H1 (cell line): ENCODE data around the gene ARSB. TPM values are rescaled to one million over a fixed set of nuclear protein-coding genes. Genes with fewer than 3 reads are reported as not detected.

Source experiments
- CTCF ChIA-PET: fragments of 300-600 bp; sonication (Branson Sonifier 250); formaldehyde crosslinking; loops from one replicate; lab custom pipeline; 2021; ENCODE audit not compliant: partially characterized antibody; lab: Charles Lee
- POLR2A ChIA-PET: fragments of 300-600 bp; sonication (Branson Sonifier 250); formaldehyde crosslinking; loops from one replicate; lab custom pipeline; 2021; ENCODE audit warnings: inconsistent platforms; ENCODE audit not compliant: partially characterized antibody; lab: Charles Lee
- DNase-seq, 2 experiments: peaks; one replicate each; pipeline versions ENCODE4 v3.0.0 to v3.0.0-alpha.2; 2010 to 2022; ENCODE audit warnings: low spot score in 2 of 2, low read depth in 1 of 2, mixed read lengths in 1 of 2
- FAIRE-seq: peaks from 2 replicates; lab custom pipeline; 2011; peaks lifted over from hg19 to GRCh38; lab: Jason Lieb, UNC
- H2AFZ ChIP-seq: 2 replicates; pipeline ENCODE4 v1.8.1; 2012; ENCODE audit warnings: low read length, inconsistent platforms
- H2AK5ac ChIP-seq: 2 replicates; pipeline ENCODE4 v1.6.1; 2013; ENCODE audit warnings: low read depth, low read length
- H2BK120ac ChIP-seq: replicated peaks from 2 replicates; pipeline ENCODE3; 2013; ENCODE audit warnings: low read depth, low read length, inconsistent platforms
- H2BK12ac ChIP-seq: 2 replicates; pipeline ENCODE4 v1.6.1; 2013; ENCODE audit warnings: low read depth, low read length
- H2BK15ac ChIP-seq: 2 replicates; pipeline ENCODE4 v1.6.1; 2013; ENCODE audit warnings: low read length
- H2BK20ac ChIP-seq: 2 replicates; pipeline ENCODE4 v1.6.1; 2013; ENCODE audit warnings: low read length
- H2BK5ac ChIP-seq: 2 replicates; pipeline ENCODE4 v1.6.1; 2013; ENCODE audit warnings: low read depth, low read length
- H3K14ac ChIP-seq: 2 replicates; pipeline ENCODE4 v1.6.1; 2013; ENCODE audit warnings: inconsistent platforms; ENCODE audit not compliant: insufficient read length
- H3K18ac ChIP-seq: 2 replicates; pipeline ENCODE4 v1.6.1; 2013; ENCODE audit warnings: low read length; ENCODE audit errors: extremely low read depth
- H3K23ac ChIP-seq: 2 replicates; pipeline ENCODE4 v1.6.1; 2013; ENCODE audit warnings: inconsistent platforms; ENCODE audit not compliant: insufficient read length
- H3K23me2 ChIP-seq: 2 replicates; pipeline ENCODE4 v1.6.1; 2013; ENCODE audit warnings: low read depth, low read length
- H3K27ac ChIP-seq: 2 replicates; pipeline ENCODE4 v1.6.1; 2011; ENCODE audit warnings: low read depth, low read length, inconsistent platforms
- H3K27me3 ChIP-seq, 4 experiments: replicated peaks in 1 of 4; 1 replicate in 1 of 4; 2 replicates in 3 of 4; pipeline versions ENCODE4 v1.6.1 to v1.8.1; 2011 to 2013; ENCODE audit warnings: low read length in 3 of 4, mild to moderate bottlenecking in 3 of 4, inconsistent platforms in 2 of 4, mixed read lengths in 2 of 4, moderate library complexity in 1 of 4; ENCODE audit not compliant: control insufficient read depth in 3 of 4, insufficient read depth in 3 of 4; ENCODE audit errors: extremely low read depth in 1 of 4
- H3K36me3 ChIP-seq, 4 experiments: 2 replicates each; pipeline versions ENCODE4 v1.6.1 to v1.8.1; 2011 to 2013; ENCODE audit warnings: mild to moderate bottlenecking in 4 of 4, low read length in 3 of 4, moderate library complexity in 2 of 4, control low read depth in 1 of 4, inconsistent platforms in 1 of 4; ENCODE audit not compliant: insufficient read depth in 4 of 4, control insufficient read depth in 2 of 4
- H3K4ac ChIP-seq: replicated peaks from 2 replicates; pipeline ENCODE3; 2013; ENCODE audit warnings: low read length, low read depth, mixed read lengths, inconsistent platforms; ENCODE audit not compliant: insufficient read length
- H3K4me1 ChIP-seq, 4 experiments: replicated peaks in 1 of 4; 1 replicate in 1 of 4; 2 replicates in 3 of 4; pipeline versions ENCODE4 v1.6.1 to v1.8.1; 2011 to 2013; ENCODE audit warnings: low read length in 3 of 4, inconsistent platforms in 2 of 4, mixed read lengths in 1 of 4; ENCODE audit not compliant: insufficient read depth in 4 of 4, control insufficient read depth in 3 of 4
- H3K4me2 ChIP-seq, 2 experiments: 2 replicates each; pipeline versions ENCODE4 v1.6.1 to v1.8.1; 2011 to 2013; ENCODE audit warnings: low read depth in 2 of 2, low read length in 2 of 2, control low read depth in 1 of 2, inconsistent platforms in 1 of 2, mild to moderate bottlenecking in 1 of 2; ENCODE audit not compliant: insufficient read depth in 1 of 2
- H3K4me3 ChIP-seq, 4 experiments: fragments of 200-600, 300-600 bp in 1 of 4; sonication (generic), shearing (Covaris generic), sonication (Bioruptor Twin) in 1 of 4; 2 replicates each; pipeline versions ENCODE4 v1.5.1 to v1.8.1; 2011 to 2016; ENCODE audit warnings: low read length in 4 of 4, low read depth in 3 of 4, control low read depth in 2 of 4, inconsistent platforms in 2 of 4, mild to moderate bottlenecking in 2 of 4, mixed read lengths in 1 of 4, moderate library complexity in 1 of 4; ENCODE audit not compliant: insufficient read depth in 2 of 4; ENCODE audit errors: extremely low read depth in 1 of 4
- H3K56ac ChIP-seq: replicated peaks from 2 replicates; pipeline ENCODE3; 2013; ENCODE audit warnings: low read depth, mild to moderate bottlenecking, mixed read lengths, low read length, inconsistent platforms; ENCODE audit not compliant: insufficient read length
- H3K79me1 ChIP-seq: 2 replicates; pipeline ENCODE4 v1.6.1; 2013; ENCODE audit warnings: low read depth, low read length, control low read depth
- H3K79me2 ChIP-seq, 2 experiments: 2 replicates each; pipeline versions ENCODE4 v1.6.1 to v1.8.1; 2012 to 2013; ENCODE audit warnings: low read length in 2 of 2, mild to moderate bottlenecking in 2 of 2, inconsistent platforms in 1 of 2; ENCODE audit not compliant: insufficient read depth in 2 of 2, control insufficient read depth in 1 of 2
- H3K9ac ChIP-seq, 4 experiments: replicated peaks in 1 of 4; 1 replicate in 1 of 4; 2 replicates in 3 of 4; pipeline versions ENCODE4 v1.6.1 to v1.8.1; 2011 to 2013; ENCODE audit warnings: low read depth in 3 of 4, low read length in 3 of 4, control low read depth in 2 of 4, mild to moderate bottlenecking in 2 of 4, moderate library complexity in 2 of 4, inconsistent platforms in 1 of 4; ENCODE audit errors: extremely low read depth in 1 of 4
- H3K9me3 ChIP-seq, 2 experiments: 2 replicates each; pipeline versions ENCODE4 v1.6.1 to v1.8.1; 2012 to 2013; ENCODE audit warnings: mild to moderate bottlenecking in 2 of 2, moderate library complexity in 2 of 2, control low read depth in 1 of 2, inconsistent platforms in 1 of 2, low read depth in 1 of 2, low read length in 1 of 2, mixed read lengths in 1 of 2; ENCODE audit not compliant: insufficient read depth in 2 of 2
- H4K20me1 ChIP-seq, 2 experiments: replicated peaks in 1 of 2; 2 replicates each; pipeline versions ENCODE3 to v1.8.1; 2011 to 2013; ENCODE audit warnings: inconsistent platforms in 2 of 2, low read length in 2 of 2, mild to moderate bottlenecking in 1 of 2; ENCODE audit not compliant: insufficient read depth in 2 of 2, control insufficient read depth in 1 of 2
- H4K5ac ChIP-seq: 2 replicates; pipeline ENCODE4 v1.6.1; 2013; ENCODE audit warnings: low read length, low read depth, mixed read lengths, inconsistent platforms; ENCODE audit not compliant: insufficient read length
- H4K8ac ChIP-seq: 2 replicates; pipeline ENCODE4 v1.8.0; 2013; ENCODE audit warnings: mild to moderate bottlenecking, moderate library complexity, low read length, inconsistent platforms; ENCODE audit not compliant: insufficient read depth; ENCODE audit errors: extremely low read depth
- H4K91ac ChIP-seq: replicated peaks from 2 replicates; pipeline ENCODE3; 2013; ENCODE audit warnings: low read length, mixed read lengths, inconsistent platforms; ENCODE audit not compliant: insufficient read length
- BACH1 ChIP-seq: IDR thresholded peaks from 2 replicates; pipeline ENCODE4 v1.6.1; 2012; ENCODE audit warnings: low read length, improper control_type of control experiment
- EGR1 ChIP-seq: IDR thresholded peaks from 2 replicates; pipeline ENCODE4 v1.6.1; 2011; ENCODE audit warnings: low read depth, low read length, borderline replicate concordance
- KDM1A ChIP-seq: fragments of 200-600, 300-600 bp; sonication (generic); IDR thresholded peaks from 2 replicates; pipeline ENCODE4 v1.7.1; 2016; ENCODE audit warnings: mild to moderate bottlenecking, low read length, borderline replicate concordance
- SIN3A ChIP-seq, 2 experiments: IDR thresholded peaks in 1 of 2; conservative IDR thresholded peaks in 1 of 2; 2 replicates each; pipeline ENCODE4 v1.6.1; 2011 to 2012; ENCODE audit warnings: low read length in 2 of 2, improper control_type of control experiment in 1 of 2, low read depth in 1 of 2, mild to moderate bottlenecking in 1 of 2
- SP2 ChIP-seq: IDR thresholded peaks from 2 replicates; pipeline ENCODE4 v1.6.1; 2012; ENCODE audit warnings: mild to moderate bottlenecking, low read length, inconsistent platforms
- TAF7 ChIP-seq: optimal IDR thresholded peaks from 2 replicates; pipeline ENCODE3; 2011; ENCODE audit warnings: low read depth, mild to moderate bottlenecking, inconsistent platforms, low read length, moderate library complexity, borderline replicate concordance
- USF2 ChIP-seq: IDR thresholded peaks from 2 replicates; pipeline ENCODE4 v1.6.1; 2011; ENCODE audit warnings: low read length, improper control_type of control experiment
- WGBS, 2 experiments: shearing (Covaris generic) in 1 of 2; methylation state at CpG; one replicate each; pipeline versions ENCODE4 v1.1.6 to v1.1.7; 2013 to 2015; ENCODE audit warnings: low lambda C conversion rate in 2 of 2, mixed read lengths in 2 of 2, inconsistent platforms in 1 of 2, low coverage in 1 of 2, missing lambda C conversion rate in 1 of 2; ENCODE audit not compliant: insufficient replicate concordance in 2 of 2, insufficient coverage in 1 of 2, insufficient read length in 1 of 2; ENCODE audit errors: extremely low coverage in 1 of 2, missing lambda C conversion rate in 1 of 2; 5-methylcytosine and 5-hydroxymethylcytosine counted together
- polyA plus RNA-seq, 7 experiments: library from polyadenylated mRNA; depleted of rRNA in 3 of 7; stranded (reverse) in 5 of 7; unstranded in 2 of 7; fragments of >200 nt in 5 of 7; fragments of 200-250 nt in 2 of 7; gene quantifications; 1 replicate in 5 of 7; 2 replicates in 1 of 7; 4 replicates in 1 of 7; pipeline versions ENCODE4 v1.2.1 to v1.2.3, GENCODE V29; 2011 to 2013; ENCODE audit warnings: missing spikeins in 2 of 7, mixed read lengths in 2 of 7
- total RNA-seq: library from RNA; stranded (reverse); fragmentation: NEBNext Ultra II Directional; extraction: Animal tissue kit (Norgen Biotek cat#: 25700); gene quantifications from 2 replicates; pipeline ENCODE4 v1.2.1, GENCODE V29; 2021
- TF ChIP-seq, protein P1 (sequence below): IDR thresholded peaks from 2 replicates; pipeline ENCODE4 v1.6.1; 2012; ENCODE audit warnings: inconsistent platforms

The ARSB gene
- total and polyA plus RNA-seq, 2 of the 8 experiments (the other 6 are each of a cell fraction or from before 2014, with no cell fraction given), result 6.4 to 13.9 TPM

DNA sequence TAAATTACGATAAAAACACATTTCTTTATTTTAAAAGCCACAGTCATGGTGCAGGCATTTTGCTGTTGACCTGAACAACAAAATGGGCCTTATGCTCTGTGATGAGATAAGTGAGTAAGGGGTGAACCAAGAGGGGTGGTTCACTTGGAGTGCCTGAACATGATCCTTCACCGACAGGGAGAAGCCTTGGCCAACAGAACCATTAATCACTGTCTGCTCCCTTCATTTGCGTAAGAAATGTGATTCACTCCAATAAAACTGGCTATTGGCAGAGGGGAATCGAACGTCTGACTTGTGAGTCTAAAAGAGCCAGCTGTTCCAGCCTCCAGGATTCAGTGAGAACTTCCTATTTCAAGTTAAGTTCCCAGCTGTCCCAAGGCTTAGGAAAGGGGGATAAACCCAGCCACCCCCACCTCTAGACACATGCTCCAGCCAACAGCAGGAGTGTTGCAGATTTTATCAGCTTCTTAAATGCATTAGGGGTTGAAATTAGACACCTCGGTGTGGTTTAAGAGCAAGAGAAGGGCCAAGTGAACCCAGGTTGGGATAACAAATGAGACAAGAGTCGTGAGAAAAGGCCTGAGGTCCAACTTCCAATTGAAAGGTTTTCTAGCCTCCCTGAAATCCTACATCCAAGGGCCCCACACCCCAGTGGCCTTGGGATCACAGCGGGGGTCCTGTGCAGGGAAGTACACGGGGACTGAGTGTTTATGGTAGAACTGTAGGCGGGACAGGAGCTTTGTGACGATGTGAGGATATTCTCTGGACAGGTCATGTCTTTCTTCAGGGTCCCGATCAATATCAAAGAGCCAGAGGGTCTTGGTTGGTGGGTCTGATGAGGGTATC is 205.1 kb downstream of the ARSB start:
- CTCF ChIA-PET, result interaction anchor here (1.0 to 2.1 kb wide), 2 partner anchors 10 to 19 kb away, joined by 3 to 6 read pairs; no protein-coding TSS in a partner anchor
- H2AK5ac ChIP-seq, result no peak overlapping the region
- H3K14ac ChIP-seq, result no peak overlapping the region
- no peaks in the 10 kb centered on the region for H3K9me3 ChIP-seq
- no peak overlapping the region for H3K4me3 ChIP-seq
- DNase-seq, result no peak
- no peak overlapping the region for H4K8ac ChIP-seq
- H3K56ac ChIP-seq, result no peak overlapping the region
- no peak overlapping the region for H2BK120ac ChIP-seq
- no peaks in the 10 kb centered on the region for H3K79me1 ChIP-seq
- H3K23ac ChIP-seq, result no peak overlapping the region
- no peak overlapping the region for H3K27ac ChIP-seq
- H2BK12ac ChIP-seq, result no peak overlapping the region
- FAIRE-seq, result no peak
- no peak overlapping the region for H3K18ac ChIP-seq
- no peak overlapping the region for H4K91ac ChIP-seq
- H2AFZ ChIP-seq, result no peak overlapping the region
- no peak overlapping the region for H3K4ac ChIP-seq
- no peak overlapping the region for H2BK15ac ChIP-seq
- H2BK20ac ChIP-seq, result no peak overlapping the region
- POLR2A ChIA-PET, result no interaction called here
- H4K5ac ChIP-seq, result no peak overlapping the region
- no peaks in the 10 kb centered on the region; a peak in 1 of 8 replicates for H3K36me3 ChIP-seq
- H3K9ac ChIP-seq, result no peak overlapping the region
- no peaks in the 10 kb centered on the region for H3K23me2 ChIP-seq
- H3K4me1 ChIP-seq, result no peaks in the 10 kb centered on the region
- no peak overlapping the region for H2BK5ac ChIP-seq
- H3K27me3 ChIP-seq, result no peaks in the 10 kb centered on the region
- no peaks in the 10 kb centered on the region for H4K20me1 ChIP-seq
- no peaks in the 10 kb centered on the region for H3K79me2 ChIP-seq
- 91% methylated on average over 12 of the region's 12 CpGs; no CpG with 5 or more reads in 1 of the 2 experiments for WGBS, 2 experiments
- no peak overlapping the region for H3K4me2 ChIP-seq
- TF ChIP-seq TAF7 (no peak), USF2 (no peak), SIN3A (conservative IDR thresholded peaks at IDR 0.05 in 1 of 2, IDR thresholded peaks at IDR 0.05 in 1 of 2; ENCODE audit: low read depth in 1 of 2, low read length in 2 of 2) (no peak), SP2 (no peak), KDM1A (no peak), EGR1 (no peak), BACH1 (no peak)
- TF ChIP-seq, protein P1, sequence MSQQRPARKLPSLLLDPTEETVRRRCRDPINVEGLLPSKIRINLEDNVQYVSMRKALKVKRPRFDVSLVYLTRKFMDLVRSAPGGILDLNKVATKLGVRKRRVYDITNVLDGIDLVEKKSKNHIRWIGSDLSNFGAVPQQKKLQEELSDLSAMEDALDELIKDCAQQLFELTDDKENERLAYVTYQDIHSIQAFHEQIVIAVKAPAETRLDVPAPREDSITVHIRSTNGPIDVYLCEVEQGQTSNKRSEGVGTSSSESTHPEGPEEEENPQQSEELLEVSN, result no peak
